HepG2 (cell line): ENCODE measurements around the gene TUBA4A. TPM values are rescaled to one million over a fixed set of nuclear protein-coding genes. Genes with fewer than 3 reads are reported as not detected.
A peak's percentile ranks its signal among the peaks of the same experiment; 100 is the strongest.

Experiments
- BRD4 ChIP-seq: sonication (generic); formaldehyde crosslinking; IDR thresholded peaks from 2 replicates; pipeline ENCODE4 v1.4.0; 2020; ENCODE audit warnings: missing genetic modification reagents
- E2F2 ChIP-seq: sonication (generic); formaldehyde crosslinking; IDR thresholded peaks from 2 replicates; pipeline ENCODE4 v1.4.0; 2020; ENCODE audit warnings: missing genetic modification reagents, borderline replicate concordance
- FUBP1 ChIP-seq: sonication (generic); formaldehyde crosslinking; IDR thresholded peaks from 2 replicates; pipeline ENCODE4 v1.5.1; 2020; ENCODE audit warnings: missing genetic modification reagents, mild to moderate bottlenecking, borderline replicate concordance
- IRX3 ChIP-seq: sonication (generic); formaldehyde crosslinking; IDR thresholded peaks from 2 replicates; pipeline ENCODE4 v1.8.1; 2023; ENCODE audit warnings: mild to moderate bottlenecking, low read depth, missing genetic modification reagents, borderline replicate concordance
- JUN ChIP-seq: sonication (generic); formaldehyde crosslinking; IDR thresholded peaks from 2 replicates; pipeline ENCODE4 v1.4.0; 2020; ENCODE audit warnings: mild to moderate bottlenecking, missing genetic modification reagents
- JUNB ChIP-seq: sonication (generic); formaldehyde crosslinking; IDR thresholded peaks from 2 replicates; pipeline ENCODE4 v1.8.0; 2022; ENCODE audit warnings: missing genetic modification reagents, mild to moderate bottlenecking, borderline replicate concordance
- KLF15 ChIP-seq: sonication (generic); formaldehyde crosslinking; IDR thresholded peaks from 2 replicates; pipeline ENCODE4 v1.8.1; 2023; ENCODE audit warnings: borderline replicate concordance, mild to moderate bottlenecking, inconsistent platforms, missing genetic modification reagents, mixed read lengths
- MAFG ChIP-seq: sonication (generic); formaldehyde crosslinking; IDR thresholded peaks from 2 replicates; pipeline ENCODE4 v1.5.1; 2020; ENCODE audit warnings: mild to moderate bottlenecking, missing genetic modification reagents
- NCOA2 ChIP-seq: sonication (generic); formaldehyde crosslinking; IDR thresholded peaks from 2 replicates; pipeline ENCODE4 v1.8.0; 2022; ENCODE audit warnings: inconsistent platforms
- NFYB ChIP-seq: sonication (generic); formaldehyde crosslinking; IDR thresholded peaks from 2 replicates; pipeline ENCODE4 v1.4.0; 2020; ENCODE audit warnings: missing genetic modification reagents
- NFYC ChIP-seq: IDR thresholded peaks from 2 replicates; pipeline ENCODE4 v1.6.1; 2016; ENCODE audit warnings: missing genetic modification reagents, missing compliant biosample characterization
- REST ChIP-seq, 2 experiments: IDR thresholded peaks; 2 replicates each; pipeline ENCODE4 v1.6.1; 2011 to 2012; ENCODE audit warnings: low read length in 2 of 2, borderline replicate concordance in 1 of 2, low read depth in 1 of 2, mild to moderate bottlenecking in 1 of 2, moderate library complexity in 1 of 2
- RFX1 ChIP-seq: fragments of 450-650 bp; IDR thresholded peaks from 2 replicates; pipeline ENCODE4 v1.6.1; 2017
- ZNF335 ChIP-seq: sonication (generic); formaldehyde crosslinking; IDR thresholded peaks from 2 replicates; pipeline ENCODE4 v1.4.0; 2020; ENCODE audit warnings: missing genetic modification reagents
- ZNF33A ChIP-seq: sonication (generic); formaldehyde crosslinking; IDR thresholded peaks from 2 replicates; pipeline ENCODE4 v1.5.1; 2020; ENCODE audit warnings: missing genetic modification reagents, mild to moderate bottlenecking, moderate library complexity, borderline replicate concordance
- ZNF441 ChIP-seq: sonication (generic); formaldehyde crosslinking; IDR thresholded peaks from 2 replicates; pipeline ENCODE4 v1.7.0; 2021; ENCODE audit warnings: missing genetic modification reagents, borderline replicate concordance
- ZNF609 ChIP-seq: sonication (generic); formaldehyde crosslinking; IDR thresholded peaks from 2 replicates; pipeline ENCODE4 v1.4.0; 2020; ENCODE audit warnings: mild to moderate bottlenecking, missing genetic modification reagents, borderline replicate concordance
- ZSCAN25 ChIP-seq: sonication (generic); formaldehyde crosslinking; IDR thresholded peaks from 2 replicates; pipeline ENCODE4 v1.8.0; 2022; ENCODE audit warnings: mild to moderate bottlenecking, missing genetic modification reagents
- polyA plus RNA-seq, 8 experiments: library from polyadenylated mRNA; depleted of rRNA in 3 of 8; stranded (reverse) in 7 of 8; unstranded in 1 of 8; fragments of >200 nt; fragmentation: Illumina TruSeq in 4 of 8; extraction: Trizol in 4 of 8; gene quantifications; 2 replicates each; pipeline versions ENCODE4 v1.2.1 to v1.2.3, GENCODE V29; 2011 to 2016; ENCODE audit warnings: low read depth in 4 of 8, missing spikeins in 1 of 8, mixed read lengths in 1 of 8; ENCODE audit not compliant: insufficient read depth in 1 of 8
- total RNA-seq, 5 experiments: library from RNA; depleted of rRNA; stranded (reverse); fragments of >200 nt; fragmentation: Illumina TruSeq; extraction: Trizol; gene quantifications; 2 replicates each; pipeline ENCODE4 v1.2.3, GENCODE V29; 2016; ENCODE audit warnings: low read depth in 1 of 5

TUBA4A gene
- total and polyA plus RNA-seq, 2 of the 13 experiments (the other 11 are each of a cell fraction or from before 2014, with no cell fraction given), result 1.3 to 12.7 TPM

GRCh38 chr2:219279151-219279915 is 25.6 kb upstream of the TUBA4A start, which contains the start of gene DNAJB2 (continued):
- TF ChIP-seq E2F2 (CRISPR knock-in tag) (no peak), ZNF335 (CRISPR knock-in tag) (peak; percentile 79), ZNF609 (CRISPR knock-in tag) (no peak; the same call in 1 of the 2 replicates), RFX1 (no peak), ZSCAN25 (CRISPR knock-in tag) (no peak), IRX3 (CRISPR knock-in tag) (no peak), NCOA2 (peak; percentile 60), NFYB (CRISPR knock-in tag) (peak; percentile 31; the same call in 1 of the 2 replicates), JUNB (CRISPR knock-in tag) (no peak), ZNF441 (CRISPR knock-in tag) (peak; percentile 93), FUBP1 (CRISPR knock-in tag) (no peak), KLF15 (CRISPR knock-in tag) (no peak), NFYC (CRISPR knock-in tag) (no peak), REST (IDR thresholded peaks at IDR 0.05; ENCODE audit: borderline replicate concordance in 1 of 2, low read depth in 1 of 2, low read length in 2 of 2) (no peak), ZNF33A (CRISPR knock-in tag) (no peak), JUN (CRISPR knock-in tag) (peak; percentile 71; the same call in 1 of the 2 replicates), MAFG (no peak), BRD4 (no peak)
